ENCODE results near the gene PHLDB1.

Gene PHLDB1

GRCh38 chr11:118706546-118706825, 99.1 kb downstream of the PHLDB1 start:
- Histone ChIP-seq H3K9ac (ENCODE audit: insufficient read length) (no peak overlapping the region), H3K4me3 (no peak overlapping the region), H3K27ac (no peak overlapping the region), H3K9me3 (ENCODE audit: low read depth, low read length) (no peaks in the 10 kb centered on the region), H3K36me3 (ENCODE audit: insufficient read depth, low read length) (no peaks in the 10 kb centered on the region)
- DNase-seq (ENCODE audit: low read depth, low spot score): no peak
- TF ChIP-seq FOXP2 (optimal IDR thresholded peaks at IDR 0.05; ENCODE audit: control extremely low read depth, extremely low read length, insufficient read depth) (no peak), EZH2 (IDR thresholded peaks at IDR 0.05) (no peak), POLR2AphosphoS5 (IDR thresholded peaks at IDR 0.05; ENCODE audit: borderline replicate concordance, low read depth, low read length) (no peak)
